Placental pericyte (primary cell): ENCODE measurements around the gene SPATA31A3. TPM values are rescaled to one million over a fixed set of nuclear protein-coding genes. Genes with fewer than 3 reads are reported as not detected.

Experiments
- small RNA-seq: library from RNA; depleted of rRNA; stranded (forward); fragments of <200 nt; gene quantifications from one replicate; pipeline ENCODE3, GENCODE V24; 2012; ENCODE audit warnings: low replicate concordance
- total RNA-seq: library from RNA; depleted of rRNA; stranded (reverse); fragments of >200 nt; gene quantifications from 2 replicates; pipeline ENCODE4 v1.2.3, GENCODE V29; 2012

The SPATA31A3 gene
- total RNA-seq = not detected in 2 replicates

DNA sequence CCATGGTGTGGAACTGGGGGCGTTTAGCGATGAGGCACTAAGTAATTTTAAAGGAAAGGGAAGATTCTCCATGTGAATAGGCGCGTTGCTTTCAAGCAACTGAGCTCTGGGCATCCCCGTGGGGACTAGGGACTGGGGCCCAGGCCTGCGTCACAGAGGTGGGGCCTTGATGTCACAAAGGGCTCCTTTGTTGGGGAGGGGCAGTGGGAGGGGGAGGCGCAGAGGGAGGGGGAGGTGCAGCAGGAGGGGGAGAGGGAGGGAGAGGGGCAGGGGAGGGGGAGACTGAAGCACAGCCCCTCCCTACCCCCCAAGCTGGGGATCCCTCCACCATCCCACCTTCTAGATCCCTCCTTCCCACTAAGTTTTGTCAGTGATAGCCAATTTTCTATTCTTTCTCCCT, at the start of gene SPATA31A3:
Gene SPATA31A3, minus strand, starts transcription at position 101 of the 400 bp plus-strand sequence. Its CDS starts 29 bp downstream, at position 72.

Small RNA genes within 50 kb of the gene (small RNA-seq; reads per million reads assigned to genes)
- not detected for gene AL353770.1
- gene AL353770.2 = not detected

Other genes starting within 250 kb of the SPATA31A3 start
- gene ZNF658, start 91.8 kb downstream of the SPATA31A3 start, total RNA-seq = 3.4 and 3.7 TPM in 2 replicates